IPS-18a (cell line): ENCODE data around the gene CSF3R.
"Not testable (repeated sequence)": the region's sequence is repeated elsewhere in the genome, so short reads cannot be mapped to it uniquely, and the experiment has no call there.

Experiments
- H3K27ac ChIP-seq: one replicate; pipeline ENCODE4 v1.5.1; 2013; ENCODE audit warnings: low read length
- H3K27me3 ChIP-seq: one replicate; pipeline ENCODE4 v1.6.1; 2013; ENCODE audit warnings: mild to moderate bottlenecking, low read length; ENCODE audit not compliant: control insufficient read depth, insufficient read depth
- H3K36me3 ChIP-seq: one replicate; pipeline ENCODE4 v1.6.1; 2013; ENCODE audit warnings: low read depth, low read length; ENCODE audit not compliant: control insufficient read depth
- H3K4me1 ChIP-seq: one replicate; pipeline ENCODE4 v1.6.1; 2013; ENCODE audit warnings: low read depth, low read length; ENCODE audit not compliant: control insufficient read depth
- H3K4me3 ChIP-seq: one replicate; pipeline ENCODE4 v1.5.1; 2013; ENCODE audit warnings: low read length
- H3K9ac ChIP-seq: one replicate; pipeline ENCODE4 v1.6.1; 2013; ENCODE audit warnings: mild to moderate bottlenecking, low read length, moderate library complexity
- H3K9me3 ChIP-seq: one replicate; pipeline ENCODE4 v1.6.1; 2013; ENCODE audit warnings: low read depth, low read length; ENCODE audit not compliant: control insufficient read depth

Gene CSF3R

DNA sequence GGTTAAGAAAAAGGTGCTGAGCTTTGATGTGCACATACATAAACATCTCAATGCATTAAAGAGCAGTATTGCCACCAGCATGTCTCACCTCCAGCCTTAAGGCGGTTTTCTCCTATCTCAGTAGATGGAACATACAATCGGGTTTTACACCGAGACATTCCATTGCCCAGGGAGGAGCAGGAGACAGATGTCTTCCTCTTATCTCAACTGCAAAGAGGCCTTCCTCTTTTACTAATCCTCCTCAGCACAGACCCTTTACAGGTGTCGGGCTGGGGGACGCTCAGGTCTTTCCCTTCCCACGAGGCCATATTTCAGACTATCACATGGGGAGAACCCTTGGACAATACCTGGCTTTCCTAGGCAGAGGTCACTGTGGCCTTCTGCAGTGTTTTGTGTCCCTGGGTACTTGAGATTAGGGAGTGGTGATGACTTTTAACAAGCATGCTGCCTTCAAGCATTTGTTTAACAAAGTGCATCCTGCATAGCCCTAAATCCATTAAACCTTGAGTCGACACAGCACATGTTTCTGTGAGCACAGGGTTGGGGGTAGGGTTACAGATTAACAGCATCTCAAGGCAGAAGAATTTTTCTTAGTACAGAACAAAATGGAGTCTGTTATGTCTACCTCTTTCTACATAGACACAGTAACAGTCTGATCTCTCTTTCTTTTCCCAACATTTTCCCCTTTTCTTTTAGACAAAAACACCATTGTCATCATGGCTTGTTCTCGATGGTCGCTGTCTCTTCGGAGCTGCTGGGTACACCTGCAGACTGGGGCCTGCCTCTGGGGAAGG, 6.7 kb upstream of the CSF3R start:
- H3K27ac ChIP-seq, H3K36me3 ChIP-seq, H3K9me3 ChIP-seq, H3K27me3 ChIP-seq, H3K4me1 ChIP-seq, H3K9ac ChIP-seq, H3K4me3 ChIP-seq: not testable (repeated sequence)

DNA sequence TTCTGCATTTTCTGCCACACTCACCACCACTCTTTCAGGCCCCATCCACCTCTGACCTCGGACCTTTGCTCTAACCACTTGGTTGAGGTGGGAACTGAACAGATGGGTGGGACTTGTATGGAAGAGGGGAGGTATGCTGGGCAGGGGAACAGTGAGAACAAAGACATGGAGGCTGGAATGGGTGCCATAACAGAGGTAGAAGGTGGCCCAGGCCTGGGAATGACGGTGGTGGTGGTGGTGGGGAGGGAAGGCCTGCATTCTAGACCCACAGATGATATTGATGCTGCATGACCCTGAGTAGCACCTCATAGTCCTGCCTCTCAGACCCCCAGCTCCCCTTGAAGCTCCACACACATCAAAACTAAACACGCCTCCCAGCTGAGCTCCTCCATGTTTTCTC, 5.2 kb upstream of the CSF3R start:
- Histone ChIP-seq H3K36me3 (no peaks in the 10 kb centered on the region), H3K4me3 (no peak overlapping the region), H3K4me1 (no peaks in the 10 kb centered on the region), H3K27me3 (no peaks in the 10 kb centered on the region), H3K27ac (no peak overlapping the region), H3K9me3 (no peaks in the 10 kb centered on the region), H3K9ac (no peak overlapping the region)

- not testable (repeated sequence) for H3K27me3 ChIP-seq, H3K9me3 ChIP-seq, H3K27ac ChIP-seq, H3K36me3 ChIP-seq, H3K4me3 ChIP-seq, H3K4me1 ChIP-seq, H3K9ac ChIP-seq
Measured at GRCh38 chr1:36487336-36487725, 4.6 kb upstream of the CSF3R start.

DNA sequence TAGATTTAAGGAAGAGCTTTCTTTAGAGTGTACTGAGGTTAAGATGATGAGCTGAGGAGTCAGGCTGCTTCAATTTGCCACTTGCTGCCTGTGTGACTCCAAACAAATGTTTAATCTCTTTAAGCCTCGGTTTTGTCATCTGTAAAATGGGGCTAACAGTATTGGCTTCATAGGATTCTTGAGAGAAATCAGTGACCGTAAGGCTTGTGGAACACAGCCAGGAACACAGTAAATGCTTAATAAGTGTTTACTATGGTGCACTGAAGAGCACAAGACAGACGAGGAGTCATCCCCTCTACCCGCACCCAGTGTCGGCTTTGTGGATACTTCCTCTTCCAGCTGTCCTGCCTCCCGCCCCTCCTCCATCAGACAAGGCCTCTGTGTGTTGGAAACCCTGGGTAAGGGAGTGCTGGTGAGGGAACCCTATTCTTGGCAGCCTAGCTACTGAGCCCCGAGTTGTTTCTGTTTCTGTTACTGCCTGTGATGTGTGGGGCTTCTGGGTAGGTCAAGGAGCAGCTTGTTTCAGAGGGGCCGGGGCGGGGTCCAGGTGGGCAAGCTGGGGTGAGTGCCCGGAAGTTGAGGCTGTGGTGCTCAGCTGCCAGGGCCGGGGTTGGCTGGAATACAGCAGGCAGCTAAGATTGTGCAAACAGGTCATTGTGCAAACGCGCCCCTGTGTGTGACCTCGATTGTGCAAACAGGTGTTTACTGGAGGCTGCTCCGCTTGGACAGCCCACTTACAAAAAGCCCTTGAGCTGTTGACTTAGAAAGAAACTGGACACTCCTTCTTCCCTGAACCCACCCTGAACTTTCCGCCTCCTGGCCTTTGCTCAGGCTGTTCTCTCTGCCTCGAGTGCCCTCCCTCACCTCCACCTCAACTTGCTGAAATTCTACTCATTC, 4.0 kb upstream of the CSF3R start:
- no peak overlapping the region for H3K4me3 ChIP-seq
- no peaks in the 10 kb centered on the region for H3K4me1 ChIP-seq
- no peak overlapping the region for H3K27ac ChIP-seq
- H3K27me3 ChIP-seq, result no peaks in the 10 kb centered on the region
- no peaks in the 10 kb centered on the region for H3K9me3 ChIP-seq
- H3K9ac ChIP-seq, result no peak overlapping the region
- no peaks in the 10 kb centered on the region for H3K36me3 ChIP-seq

DNA sequence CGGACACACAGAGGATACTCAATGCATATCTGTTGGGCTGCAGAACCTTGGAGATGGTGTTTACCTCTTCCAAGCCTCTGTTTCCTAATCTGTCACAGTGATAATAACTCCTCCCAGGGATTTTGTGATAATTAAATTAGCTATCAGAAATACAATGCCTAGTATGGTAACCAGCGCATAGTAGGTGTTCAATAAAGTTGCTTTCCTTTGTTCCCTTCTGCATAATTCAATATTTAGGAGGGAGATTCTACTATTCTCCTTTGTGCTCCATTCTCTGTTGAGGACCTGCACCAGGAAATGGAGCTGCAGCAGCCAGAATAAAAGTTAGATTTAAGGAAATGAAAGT, 3.4 kb upstream of the CSF3R start:
- no peaks in the 10 kb centered on the region for H3K9me3 ChIP-seq

DNA sequence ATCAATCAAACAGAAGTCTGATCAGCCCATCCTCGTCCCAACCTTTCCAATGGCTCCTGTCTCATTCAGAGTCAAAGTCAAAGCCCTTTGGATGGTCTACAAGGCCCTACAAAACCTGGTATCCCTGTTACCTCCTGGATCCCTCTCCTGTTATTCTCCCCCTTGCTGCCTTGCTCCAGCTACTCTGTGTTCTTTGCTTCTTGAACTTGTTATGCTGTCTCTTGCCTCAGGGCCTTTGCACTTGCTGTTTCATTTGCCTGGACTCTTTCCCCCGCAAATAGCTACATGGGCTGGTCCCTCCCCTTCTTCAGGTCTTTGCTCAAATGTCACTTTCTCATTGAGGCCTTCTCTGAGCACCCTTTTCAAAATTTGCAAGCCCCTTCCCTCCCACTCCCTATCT, 1.4 kb upstream of the CSF3R start:
- no peaks in the 10 kb centered on the region for H3K27me3 ChIP-seq
- no peaks in the 10 kb centered on the region for H3K4me1 ChIP-seq
- H3K9me3 ChIP-seq, result no peaks in the 10 kb centered on the region
- H3K9ac ChIP-seq, result no peak overlapping the region
- no peaks in the 10 kb centered on the region for H3K36me3 ChIP-seq
- H3K4me3 ChIP-seq, result no peak overlapping the region
- H3K27ac ChIP-seq, result no peak overlapping the region

More for the DNA sequence above, 3.4 kb upstream of the CSF3R start:
- Histone ChIP-seq H3K27ac (no peak overlapping the region), H3K9ac (no peak overlapping the region), H3K4me1 (no peaks in the 10 kb centered on the region), H3K4me3 (no peak overlapping the region), H3K27me3 (no peaks in the 10 kb centered on the region), H3K36me3 (no peaks in the 10 kb centered on the region)

GRCh38 chr1:36481771-36482723, 666 bp downstream of the CSF3R start:
- Histone ChIP-seq H3K27ac (no peak overlapping the region), H3K4me3 (no peak overlapping the region), H3K4me1 (no peaks in the 10 kb centered on the region), H3K36me3 (no peaks in the 10 kb centered on the region), H3K27me3 (no peaks in the 10 kb centered on the region), H3K9me3 (no peaks in the 10 kb centered on the region), H3K9ac (no peak overlapping the region)

GRCh38 chr1:36481091-36481490, 1.6 kb downstream of the CSF3R start:
- H3K4me3 ChIP-seq, result no peak overlapping the region
- H3K4me1 ChIP-seq, result no peaks in the 10 kb centered on the region
- H3K27ac ChIP-seq, result no peak overlapping the region
- H3K36me3 ChIP-seq, result no peaks in the 10 kb centered on the region
- no peaks in the 10 kb centered on the region for H3K9me3 ChIP-seq
- H3K27me3 ChIP-seq, result no peaks in the 10 kb centered on the region
- H3K9ac ChIP-seq, result no peak overlapping the region

DNA sequence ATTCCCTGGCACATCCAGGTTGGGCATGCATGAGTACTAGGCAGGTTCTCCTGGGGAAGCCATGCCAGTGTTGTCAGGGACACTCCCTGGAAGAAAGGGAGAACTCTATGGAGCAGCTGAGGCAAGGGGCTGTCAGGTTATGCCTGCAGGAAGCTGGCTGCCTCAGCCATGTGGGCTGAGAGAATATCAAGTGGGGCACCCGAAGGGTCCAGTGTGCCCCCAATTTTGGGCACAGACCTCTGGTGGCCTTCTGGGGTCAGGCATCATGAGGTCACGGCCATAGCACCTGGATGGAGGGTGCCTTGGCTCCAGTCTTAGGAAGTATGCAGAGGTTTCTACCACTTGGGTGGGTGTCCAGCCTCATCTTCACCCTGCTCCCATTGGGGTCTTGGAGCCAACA, 2.6 kb downstream of the CSF3R start:
- Histone ChIP-seq H3K4me1 (no peaks in the 10 kb centered on the region), H3K4me3 (no peak overlapping the region), H3K36me3 (no peaks in the 10 kb centered on the region), H3K27ac (no peak overlapping the region), H3K27me3 (no peaks in the 10 kb centered on the region), H3K9me3 (no peaks in the 10 kb centered on the region), H3K9ac (no peak overlapping the region)

GRCh38 chr1:36479505-36480051, 3.1 kb downstream of the CSF3R start:
- H3K36me3 ChIP-seq, result no peaks in the 10 kb centered on the region
- H3K27me3 ChIP-seq, result no peaks in the 10 kb centered on the region
- no peak overlapping the region for H3K9ac ChIP-seq
- H3K4me1 ChIP-seq, result no peaks in the 10 kb centered on the region
- H3K9me3 ChIP-seq, result no peaks in the 10 kb centered on the region
- no peak overlapping the region for H3K27ac ChIP-seq
- H3K4me3 ChIP-seq, result no peak overlapping the region

GRCh38 chr1:36477615-36478014, 5.1 kb downstream of the CSF3R start:
- H3K9ac ChIP-seq, H3K9me3 ChIP-seq, H3K4me3 ChIP-seq, H3K27ac ChIP-seq, H3K27me3 ChIP-seq, H3K4me1 ChIP-seq, H3K36me3 ChIP-seq: not testable (repeated sequence)
